Nephron progenitor cell (in vitro differentiated cells): ENCODE results near the gene AGMO.

ENCODE experiments used
- DNase-seq: peaks from one replicate; pipeline ENCODE4 v3.0.0; 2021
- H3K27ac Mint-ChIP-seq: 2 replicates; pipeline ENCODE4 v1.8.0; 2021; ENCODE audit warnings: mild to moderate bottlenecking, moderate library complexity, mixed read lengths
- H3K27me3 Mint-ChIP-seq: 2 replicates; pipeline ENCODE4 v1.8.0; 2021; ENCODE audit warnings: mild to moderate bottlenecking, low read depth, mixed read lengths; ENCODE audit not compliant: poor library complexity
- H3K36me3 Mint-ChIP-seq: 2 replicates; pipeline ENCODE4 v1.8.0; 2021; ENCODE audit warnings: low read depth, mixed read lengths
- H3K4me1 Mint-ChIP-seq: 2 replicates; pipeline ENCODE4 v1.8.0; 2021; ENCODE audit warnings: mixed read lengths
- H3K4me3 Mint-ChIP-seq: 2 replicates; pipeline ENCODE4 v1.8.0; 2021; ENCODE audit warnings: mild to moderate bottlenecking, moderate library complexity, mixed read lengths
- H3K9me3 Mint-ChIP-seq: 2 replicates; pipeline ENCODE4 v1.8.0; 2021; ENCODE audit warnings: mild to moderate bottlenecking, moderate library complexity, mixed read lengths
- TF ChIP-seq, protein P1 (sequence below): fragments of 200-600 bp; sonication (generic); IDR thresholded peaks from 2 replicates; pipeline ENCODE4 v1.5.0; 2021; ENCODE audit warnings: antibody characterized with exemption

Gene AGMO

DNA sequence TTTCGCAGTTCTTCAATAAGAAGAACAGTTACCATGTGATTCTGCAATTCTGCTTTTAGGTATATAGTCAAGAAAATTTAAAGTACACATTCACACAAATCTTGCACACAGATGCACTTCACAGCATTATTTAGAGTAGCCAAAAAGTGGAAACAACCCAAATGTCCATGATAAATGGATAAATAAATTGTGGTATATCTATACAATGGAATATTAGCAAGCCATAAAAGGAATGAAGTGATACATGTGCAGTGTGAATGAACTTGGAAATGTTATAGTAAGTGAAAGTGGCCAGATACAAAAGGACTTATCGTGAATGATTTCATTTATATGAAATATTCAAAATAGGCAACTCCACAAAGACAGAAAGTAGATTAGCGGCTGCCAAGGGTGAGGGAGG is 109.1 kb downstream of the AGMO start:
- no peak for DNase-seq
- Mint-ChIP-seq H3K27ac (no peak overlapping the region), H3K4me1 (peaks cover 6% of the 10 kb centered on the region), H3K36me3 (no peaks in the 10 kb centered on the region), H3K27me3 (peaks cover 2% of the 10 kb centered on the region), H3K9me3 (peaks cover 3% of the 10 kb centered on the region), H3K4me3 (no peak overlapping the region)
- TF ChIP-seq, protein P1, sequence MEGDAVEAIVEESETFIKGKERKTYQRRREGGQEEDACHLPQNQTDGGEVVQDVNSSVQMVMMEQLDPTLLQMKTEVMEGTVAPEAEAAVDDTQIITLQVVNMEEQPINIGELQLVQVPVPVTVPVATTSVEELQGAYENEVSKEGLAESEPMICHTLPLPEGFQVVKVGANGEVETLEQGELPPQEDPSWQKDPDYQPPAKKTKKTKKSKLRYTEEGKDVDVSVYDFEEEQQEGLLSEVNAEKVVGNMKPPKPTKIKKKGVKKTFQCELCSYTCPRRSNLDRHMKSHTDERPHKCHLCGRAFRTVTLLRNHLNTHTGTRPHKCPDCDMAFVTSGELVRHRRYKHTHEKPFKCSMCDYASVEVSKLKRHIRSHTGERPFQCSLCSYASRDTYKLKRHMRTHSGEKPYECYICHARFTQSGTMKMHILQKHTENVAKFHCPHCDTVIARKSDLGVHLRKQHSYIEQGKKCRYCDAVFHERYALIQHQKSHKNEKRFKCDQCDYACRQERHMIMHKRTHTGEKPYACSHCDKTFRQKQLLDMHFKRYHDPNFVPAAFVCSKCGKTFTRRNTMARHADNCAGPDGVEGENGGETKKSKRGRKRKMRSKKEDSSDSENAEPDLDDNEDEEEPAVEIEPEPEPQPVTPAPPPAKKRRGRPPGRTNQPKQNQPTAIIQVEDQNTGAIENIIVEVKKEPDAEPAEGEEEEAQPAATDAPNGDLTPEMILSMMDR = no peak

DNA sequence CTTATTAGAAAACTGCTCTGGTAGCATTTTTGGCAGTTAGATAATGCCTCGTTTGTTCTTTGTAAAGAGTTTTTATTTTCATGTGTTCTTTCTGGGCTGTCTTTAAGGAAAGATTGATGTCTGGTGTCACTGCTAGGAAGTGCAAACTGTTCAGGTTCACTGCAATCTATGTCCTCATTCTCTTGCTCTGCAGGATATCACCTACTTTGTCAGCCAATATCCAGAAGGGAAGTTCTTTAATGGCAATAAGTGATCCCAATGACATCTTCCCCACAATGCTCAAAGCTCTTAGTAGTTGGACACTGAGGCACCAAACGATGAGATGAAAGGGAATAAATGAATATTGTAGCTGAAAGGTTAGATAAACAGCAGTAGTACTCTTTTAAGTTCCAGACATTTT is 115.1 kb downstream of the AGMO start:
- no peak for DNase-seq
- TF ChIP-seq, protein P1 = no peak
- peaks cover 11% of the 10 kb centered on the region for H3K4me1 Mint-ChIP-seq
- H3K9me3 Mint-ChIP-seq = peaks cover 3% of the 10 kb centered on the region
- H3K4me3 Mint-ChIP-seq = no peak overlapping the region
- no peaks in the 10 kb centered on the region for H3K36me3 Mint-ChIP-seq
- H3K27me3 Mint-ChIP-seq = peaks cover 5% of the 10 kb centered on the region
- H3K27ac Mint-ChIP-seq = no peak overlapping the region

DNA sequence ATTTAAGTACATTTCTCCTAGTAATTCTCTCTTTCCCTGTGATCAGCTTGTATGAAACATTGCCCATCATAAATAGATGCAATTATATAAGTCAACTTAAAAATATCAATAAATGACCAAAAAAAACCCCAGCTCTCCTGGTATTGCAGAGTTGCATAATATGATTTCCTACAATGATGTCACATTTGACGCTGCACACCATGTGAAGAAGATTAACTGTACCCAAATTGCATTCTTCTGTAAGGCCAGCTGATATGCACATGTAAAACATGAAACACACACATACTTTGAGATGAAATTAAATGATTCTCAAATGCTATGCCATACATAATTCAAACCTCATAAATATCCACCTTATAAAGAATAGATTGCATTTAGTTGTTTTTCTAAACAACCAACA is 115.5 kb downstream of the AGMO start:
- no peaks in the 10 kb centered on the region for H3K36me3 Mint-ChIP-seq
- H3K4me1 Mint-ChIP-seq = peaks cover 11% of the 10 kb centered on the region
- TF ChIP-seq, protein P1 = no peak
- H3K27ac Mint-ChIP-seq = no peak overlapping the region
- DNase-seq = no peak
- no peaks in the 10 kb centered on the region for H3K9me3 Mint-ChIP-seq
- H3K4me3 Mint-ChIP-seq = no peak overlapping the region
- peaks cover 5% of the 10 kb centered on the region for H3K27me3 Mint-ChIP-seq

DNA sequence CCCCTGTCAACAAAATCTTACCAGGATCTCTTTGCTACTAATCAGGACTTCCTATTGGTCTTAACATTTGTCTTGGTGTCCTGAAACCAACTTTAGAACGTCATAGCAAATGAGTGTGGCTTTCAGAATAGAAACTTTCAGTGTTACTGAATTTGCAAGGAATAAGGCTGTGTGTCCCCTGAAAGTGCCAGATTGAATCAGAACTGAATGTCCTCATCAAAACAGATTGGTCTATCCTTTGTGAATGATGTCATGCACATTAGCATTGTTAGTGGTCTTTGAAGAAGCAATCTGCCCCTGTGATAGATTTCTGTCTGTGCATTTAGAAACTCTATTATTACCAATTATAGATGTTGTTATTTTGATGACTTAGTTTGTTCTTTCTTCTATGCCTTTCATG is 119.9 kb downstream of the AGMO start:
- TF ChIP-seq, protein P1 = no peak
- no peak for DNase-seq
- H3K27me3 Mint-ChIP-seq = peaks cover 5% of the 10 kb centered on the region
- H3K4me1 Mint-ChIP-seq = peaks cover 10% of the 10 kb centered on the region
- H3K27ac Mint-ChIP-seq = no peak overlapping the region
- H3K4me3 Mint-ChIP-seq = no peak overlapping the region
- peaks cover 3% of the 10 kb centered on the region for H3K9me3 Mint-ChIP-seq
- no peaks in the 10 kb centered on the region for H3K36me3 Mint-ChIP-seq

DNA sequence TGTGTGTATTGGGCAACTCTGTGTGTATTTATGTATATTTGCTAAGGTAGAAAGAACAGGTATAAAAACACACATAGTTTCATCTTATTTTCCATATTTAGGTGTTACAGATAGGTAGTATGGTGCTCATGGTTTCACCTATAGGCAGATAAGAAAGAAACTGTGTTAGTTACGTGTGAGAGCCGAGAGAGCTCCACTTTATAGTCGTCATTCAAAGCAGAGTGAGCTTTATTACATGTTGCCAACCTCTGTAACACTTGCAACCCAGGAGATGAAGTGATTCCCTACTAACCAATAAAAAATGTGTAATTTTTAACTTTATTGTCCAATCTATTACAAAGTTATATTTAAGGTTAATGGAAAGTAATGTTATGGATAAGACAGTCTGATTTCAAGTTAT is 121.3 kb downstream of the AGMO start:
- Mint-ChIP-seq H3K36me3 (peaks cover 4% of the 10 kb centered on the region), H3K9me3 (peaks cover 8% of the 10 kb centered on the region), H3K27ac (no peak overlapping the region), H3K4me3 (no peak overlapping the region), H3K27me3 (peaks cover 5% of the 10 kb centered on the region), H3K4me1 (no peaks in the 10 kb centered on the region)
- no peak for DNase-seq
- TF ChIP-seq, protein P1 = no peak

DNA sequence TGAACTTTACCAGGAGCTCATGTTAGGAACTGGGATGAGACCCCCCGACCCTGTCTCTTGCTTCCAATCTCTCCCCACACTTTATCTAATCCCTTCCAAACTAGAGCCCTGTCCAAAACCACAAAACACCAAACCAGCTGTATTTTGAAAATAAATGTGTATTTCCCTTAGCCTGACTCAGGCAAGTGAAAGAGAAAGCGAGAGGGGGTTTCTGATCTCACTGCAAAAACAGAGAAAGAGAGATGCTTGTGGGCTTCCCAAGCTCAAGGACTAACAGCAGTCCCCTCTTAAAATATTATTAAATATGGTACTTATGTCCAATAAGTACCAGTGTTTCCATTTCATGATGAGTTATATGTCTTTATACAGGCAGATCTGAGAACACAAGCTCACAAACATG is 122.0 kb downstream of the AGMO start:
- no peak overlapping the region for H3K4me3 Mint-ChIP-seq
- no peak for DNase-seq
- peaks cover 4% of the 10 kb centered on the region for H3K36me3 Mint-ChIP-seq
- TF ChIP-seq, protein P1 = no peak
- peaks cover 8% of the 10 kb centered on the region for H3K9me3 Mint-ChIP-seq
- no peak overlapping the region for H3K27ac Mint-ChIP-seq
- H3K27me3 Mint-ChIP-seq = peaks cover 5% of the 10 kb centered on the region
- H3K4me1 Mint-ChIP-seq = no peaks in the 10 kb centered on the region
